ENCODE measurements around the gene MAPRE2.

MAPRE2 gene

GRCh38 chr18:35038881-35039491 is 2.2 kb upstream of the MAPRE2 start:
- no peak for DNase-seq

GRCh38 chr18:35040638-35040987 is 600 bp upstream of the MAPRE2 start:
- DNase-seq: no peak

GRCh38 chr18:35041815-35042387 is 688 bp downstream of the MAPRE2 start:
- no peak for DNase-seq

GRCh38 chr18:35042389-35043071 is 1.3 kb downstream of the MAPRE2 start:
- no peak for DNase-seq

- no peak for DNase-seq
These were observed 2.0 kb downstream of the MAPRE2 start for GRCh38 chr18:35043207-35043606.

- DNase-seq: no peak
These were observed 3.9 kb downstream of the MAPRE2 start for GRCh38 chr18:35045121-35045520.

GRCh38 chr18:35045806-35046205 is 4.6 kb downstream of the MAPRE2 start:
- DNase-seq: no peak

- no peak for DNase-seq
These were observed 6.6 kb downstream of the MAPRE2 start for GRCh38 chr18:35047697-35048292.

- no peak for DNase-seq
These were observed 8.2 kb downstream of the MAPRE2 start for GRCh38 chr18:35049111-35050027.

GRCh38 chr18:35050028-35050546 is 8.9 kb downstream of the MAPRE2 start:
- DNase-seq: no peak

- no peak for DNase-seq
These were observed 9.5 kb downstream of the MAPRE2 start for GRCh38 chr18:35050705-35051195.

- no peak for DNase-seq
These were observed 10.6 kb downstream of the MAPRE2 start for GRCh38 chr18:35051641-35052377.

GRCh38 chr18:35054401-35054800 is 13.2 kb downstream of the MAPRE2 start:
- no peak for DNase-seq

GRCh38 chr18:35055105-35055504 is 13.9 kb downstream of the MAPRE2 start:
- DNase-seq: no peak

- DNase-seq: no peak
These were observed 14.5 kb downstream of the MAPRE2 start for GRCh38 chr18:35055726-35056125.

GRCh38 chr18:35059280-35059927 is 18.2 kb downstream of the MAPRE2 start:
- no peak for DNase-seq

GRCh38 chr18:35060122-35060815 is 19.1 kb downstream of the MAPRE2 start:
- DNase-seq: no peak

GRCh38 chr18:35061336-35061735 is 20.1 kb downstream of the MAPRE2 start:
- DNase-seq: no peak

- DNase-seq: no peak
These were observed 20.6 kb downstream of the MAPRE2 start for GRCh38 chr18:35061804-35062203.

GRCh38 chr18:35062408-35062807 is 21.2 kb downstream of the MAPRE2 start:
- no peak for DNase-seq
